HG03196 (cell line): ENCODE data around the gene ZNF346.
A peak's percentile ranks its signal among the peaks of the same experiment; 100 is the strongest.
"Not testable (repeated sequence)": the region's sequence is repeated elsewhere in the genome, so short reads cannot be mapped to it uniquely, and the experiment has no call there.

Source experiments
- ATAC-seq: cut with Tn5 transposase; IDR thresholded peaks from one replicate; pipeline ENCODE4 v1.9.1; 2021; ENCODE audit not compliant: unreplicated experiment

ZNF346 gene, protein sequence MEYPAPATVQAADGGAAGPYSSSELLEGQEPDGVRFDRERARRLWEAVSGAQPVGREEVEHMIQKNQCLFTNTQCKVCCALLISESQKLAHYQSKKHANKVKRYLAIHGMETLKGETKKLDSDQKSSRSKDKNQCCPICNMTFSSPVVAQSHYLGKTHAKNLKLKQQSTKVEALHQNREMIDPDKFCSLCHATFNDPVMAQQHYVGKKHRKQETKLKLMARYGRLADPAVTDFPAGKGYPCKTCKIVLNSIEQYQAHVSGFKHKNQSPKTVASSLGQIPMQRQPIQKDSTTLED

GRCh38 chr5:177022386-177023302 lies at the start of gene ZNF346:
Gene ZNF346 (plus strand): TSS chr5:177022696. CDS start chr5:177022739, 43 bp downstream.
- peak; percentile 85 for ATAC-seq

- ATAC-seq, result no peak
Observed at GRCh38 chr5:176979669-176980068, 42.8 kb upstream of the ZNF346 start.

DNA sequence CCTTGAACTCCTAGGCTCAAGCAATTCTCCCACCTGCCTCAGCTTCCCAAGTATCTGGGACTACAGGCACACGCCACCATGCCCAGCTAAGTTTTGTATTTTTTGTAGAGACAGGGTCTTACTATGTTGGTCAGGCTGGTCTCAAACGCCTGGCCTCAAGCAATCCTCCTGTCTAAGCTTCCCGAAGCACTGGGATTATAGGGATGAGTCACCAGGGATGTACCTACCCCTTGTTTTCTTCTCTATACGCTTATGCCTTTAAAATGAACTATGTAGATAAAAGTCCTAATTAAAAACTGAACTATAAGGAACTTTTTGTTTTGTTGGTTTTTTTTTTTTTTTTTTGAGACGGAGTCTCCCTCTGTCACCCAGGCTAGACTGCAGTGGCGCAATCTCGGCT lies 41.7 kb upstream of the ZNF346 start:
- ATAC-seq, result no peak

DNA sequence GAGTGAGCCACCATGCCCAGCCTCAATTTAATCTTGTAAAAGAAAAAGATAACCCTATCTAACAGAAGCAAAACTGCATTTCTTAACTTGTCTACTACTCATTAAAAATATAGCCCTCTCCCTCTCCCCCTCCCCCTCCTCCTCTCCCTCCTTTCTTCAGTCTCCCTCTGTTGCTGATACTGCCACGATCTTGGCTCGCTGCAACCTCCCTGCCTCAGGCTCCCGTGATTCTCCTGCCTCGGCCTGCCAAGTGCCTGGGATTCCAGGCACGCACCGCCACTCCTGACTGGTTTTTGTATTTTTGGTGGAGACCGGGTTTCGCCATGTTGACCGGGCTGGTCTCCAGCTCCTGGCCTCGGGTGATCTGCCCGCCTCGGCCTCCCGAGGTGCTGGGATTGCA lies 39.4 kb upstream of the ZNF346 start:
- ATAC-seq, result not testable (repeated sequence)

DNA sequence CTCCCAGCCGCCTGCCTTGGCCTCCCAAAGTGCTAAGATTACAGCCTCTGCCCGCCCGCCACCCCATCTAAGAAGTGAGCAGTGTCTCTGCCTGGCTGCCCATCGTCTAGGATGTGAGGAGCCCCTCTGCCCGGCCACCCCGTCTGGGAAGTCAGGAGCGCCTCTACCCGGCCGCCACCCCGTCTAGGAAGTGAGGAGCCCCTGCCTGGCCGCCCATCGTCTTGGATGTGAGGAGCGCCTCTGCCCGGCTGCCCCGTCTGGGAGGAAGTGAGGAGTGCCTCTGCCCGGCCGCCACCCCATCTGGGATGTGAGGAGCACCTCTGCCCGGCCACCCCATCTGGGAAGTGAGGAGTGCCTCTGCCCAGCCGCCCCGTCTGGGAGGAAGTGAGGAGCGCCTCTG lies 38.9 kb upstream of the ZNF346 start:
- ATAC-seq, result not testable (repeated sequence)

DNA sequence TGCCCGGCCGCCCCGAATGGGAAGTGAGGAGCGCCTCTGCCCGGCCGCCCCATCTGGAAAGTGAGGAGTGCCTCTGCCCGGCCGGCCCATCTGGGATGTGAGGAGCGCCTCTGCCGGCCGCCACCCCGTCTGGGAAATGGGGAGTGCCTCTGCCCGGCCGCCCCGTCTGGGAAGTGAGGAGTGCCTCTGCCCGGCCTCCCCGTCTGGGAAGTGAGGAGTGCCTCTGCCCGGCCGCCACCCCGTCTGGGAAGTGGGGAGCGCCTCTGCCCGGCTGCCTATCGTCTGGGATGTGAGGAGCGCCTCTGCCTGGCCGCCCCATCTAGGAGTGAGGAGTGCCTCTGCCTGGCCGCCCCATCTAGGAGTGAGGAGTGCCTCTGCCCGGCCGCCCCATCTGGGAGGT lies 38.3 kb upstream of the ZNF346 start:
- ATAC-seq, result not testable (repeated sequence)

GRCh38 chr5:176985516-176985915 lies 37.0 kb upstream of the ZNF346 start:
- peak; percentile 68 for ATAC-seq

- ATAC-seq, result no peak
Observed at GRCh38 chr5:176986280-176986679, 36.2 kb upstream of the ZNF346 start.

DNA sequence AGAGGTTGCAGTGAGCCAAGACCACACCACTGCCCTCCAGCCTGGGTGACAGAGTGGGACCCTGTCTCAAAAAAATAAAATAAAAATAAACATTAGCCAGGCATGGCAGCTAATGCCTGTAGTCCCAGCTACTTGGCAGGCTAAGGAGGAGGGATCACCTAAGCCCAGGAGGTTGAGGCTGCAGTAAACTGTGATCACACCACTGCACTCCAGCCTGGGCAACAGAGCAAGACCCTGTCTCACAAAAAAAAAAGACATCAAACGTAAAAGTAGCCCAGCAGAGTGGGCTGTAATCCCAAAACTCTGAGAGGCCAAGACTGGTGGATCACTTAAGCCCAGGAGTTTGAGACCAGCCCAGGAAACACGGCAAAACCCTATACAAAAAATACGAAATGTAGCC lies 34.9 kb upstream of the ZNF346 start:
- ATAC-seq, result no peak

DNA sequence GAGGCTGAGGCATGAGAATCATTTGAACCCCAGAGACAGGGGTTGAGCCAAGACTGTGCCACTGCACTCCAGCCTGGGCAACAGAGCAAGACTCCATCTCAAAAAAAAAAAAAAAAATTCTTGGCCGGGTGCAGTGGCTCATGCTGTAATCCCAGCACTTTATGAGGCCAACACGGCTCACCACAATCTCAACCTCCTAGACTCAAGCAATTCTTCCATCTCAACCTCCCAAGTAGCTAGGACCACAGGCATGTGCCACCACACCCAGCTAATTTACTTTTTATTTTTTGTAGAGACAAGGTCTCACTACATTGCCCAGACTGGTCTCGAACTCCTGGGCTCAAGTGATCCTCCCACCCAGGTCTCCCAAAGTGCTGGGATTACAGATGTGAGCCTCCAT lies 29.4 kb upstream of the ZNF346 start:
- ATAC-seq, result not testable (repeated sequence)

DNA sequence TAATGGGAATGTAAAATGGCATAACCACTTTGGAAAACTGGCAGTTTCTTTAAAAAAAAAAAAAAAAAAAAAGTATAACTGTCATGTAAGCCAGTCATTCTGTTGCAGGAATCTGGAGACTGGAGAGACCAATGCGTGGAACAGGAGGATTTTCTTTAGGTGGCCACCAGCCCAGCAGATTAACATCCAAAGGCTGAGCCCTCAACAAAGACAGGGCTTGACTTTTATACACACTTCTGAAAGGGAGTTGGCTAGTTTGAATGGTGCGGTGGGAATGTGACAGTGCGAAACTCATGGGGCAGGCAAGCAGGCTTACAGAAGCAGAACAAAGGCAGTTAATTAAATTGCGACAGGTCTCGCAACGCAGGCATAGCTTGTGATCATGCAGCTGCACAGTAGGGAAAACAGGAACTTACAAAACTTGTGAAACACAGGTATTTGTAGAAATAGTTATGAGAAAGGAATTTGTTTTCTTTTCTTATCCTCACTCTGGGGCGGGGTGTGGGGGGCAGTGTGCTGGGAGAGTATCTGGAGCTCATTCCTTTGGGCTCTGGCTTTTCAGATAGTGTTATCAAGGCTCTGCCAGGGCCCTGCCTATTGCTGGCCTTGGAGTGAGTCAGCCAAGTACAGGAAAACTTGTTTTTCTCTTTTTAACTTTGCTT lies 27.9 kb upstream of the ZNF346 start:
- ATAC-seq, result no peak

- ATAC-seq, result no peak
Observed at GRCh38 chr5:176995122-176995490, 27.4 kb upstream of the ZNF346 start.

GRCh38 chr5:176995896-176996767 lies 26.4 kb upstream of the ZNF346 start:
- ATAC-seq, result no peak

DNA sequence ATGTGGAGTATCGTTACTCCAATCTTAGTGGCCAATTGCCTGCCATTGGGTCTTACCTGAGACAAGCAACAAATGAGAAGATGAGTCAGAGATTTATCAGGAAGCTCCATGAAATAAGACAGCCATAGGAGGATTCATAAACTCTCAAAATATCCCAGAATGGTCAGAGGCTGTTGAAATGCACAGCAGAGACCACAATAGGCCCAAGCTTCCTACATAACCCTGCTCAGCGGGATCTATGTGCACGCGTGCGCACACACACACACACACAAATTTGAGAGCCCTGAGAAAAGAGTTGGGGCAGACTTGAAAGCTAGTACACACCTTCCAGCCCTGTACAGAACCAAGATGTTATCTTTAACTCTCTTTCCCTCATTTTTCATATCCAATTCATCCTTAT lies 25.7 kb upstream of the ZNF346 start:
- no peak for ATAC-seq

DNA sequence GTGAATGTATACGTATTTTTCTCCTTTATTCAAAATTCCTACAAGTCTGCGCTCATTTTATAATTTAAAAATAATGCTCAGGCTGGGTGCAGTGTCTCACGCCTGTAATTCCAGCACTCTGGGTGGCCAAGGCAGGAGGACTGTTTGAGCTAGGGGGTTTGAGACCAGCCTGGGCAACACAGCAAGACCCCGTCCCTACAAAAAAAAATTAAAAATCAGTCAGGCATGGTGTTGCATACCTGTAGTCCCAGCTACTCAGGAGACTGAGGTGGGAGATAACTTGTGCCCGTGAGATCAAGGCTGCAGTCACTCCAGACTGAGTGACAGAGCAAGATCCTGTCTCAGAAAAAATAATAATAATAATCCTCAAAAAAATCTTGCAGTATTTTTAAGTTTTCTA lies 23.7 kb upstream of the ZNF346 start:
- no peak for ATAC-seq

DNA sequence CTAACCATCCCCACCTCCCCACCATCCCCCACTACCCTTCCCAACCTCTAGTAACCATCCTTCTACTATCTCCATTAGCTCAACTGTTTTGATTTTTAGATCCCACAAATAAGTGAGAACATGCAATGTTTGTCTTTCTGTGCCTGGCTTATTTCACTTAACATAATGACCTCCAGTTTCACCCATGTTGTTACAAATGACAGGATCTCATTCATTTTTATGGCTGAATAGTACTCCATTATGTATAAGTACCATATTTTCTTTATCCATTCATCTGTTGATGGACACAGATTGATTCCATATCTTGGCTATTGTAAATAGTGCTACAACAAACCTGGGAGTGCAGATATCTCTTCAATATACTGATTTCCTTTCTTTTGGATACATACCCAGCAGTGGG lies 23.0 kb upstream of the ZNF346 start:
- not testable (repeated sequence) for ATAC-seq

DNA sequence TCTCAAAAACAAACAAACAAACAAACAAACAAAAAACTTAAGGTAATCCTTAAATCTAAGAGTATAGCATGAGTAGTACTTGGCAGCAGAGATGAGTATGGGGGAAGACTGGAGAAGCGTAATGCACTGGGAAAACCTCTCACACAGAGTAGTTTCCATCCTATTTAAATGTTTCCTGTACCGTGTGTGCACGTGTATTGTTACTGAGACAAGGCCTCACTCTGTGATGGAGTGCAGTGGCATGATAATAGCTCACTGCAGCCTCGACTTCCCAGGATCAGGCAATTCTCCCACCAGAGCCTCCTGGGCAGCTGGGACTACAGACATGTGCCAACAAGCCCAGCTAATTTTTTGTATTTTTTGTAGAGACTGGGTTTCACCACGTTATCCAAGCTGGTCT lies 18.8 kb upstream of the ZNF346 start:
- no peak for ATAC-seq

DNA sequence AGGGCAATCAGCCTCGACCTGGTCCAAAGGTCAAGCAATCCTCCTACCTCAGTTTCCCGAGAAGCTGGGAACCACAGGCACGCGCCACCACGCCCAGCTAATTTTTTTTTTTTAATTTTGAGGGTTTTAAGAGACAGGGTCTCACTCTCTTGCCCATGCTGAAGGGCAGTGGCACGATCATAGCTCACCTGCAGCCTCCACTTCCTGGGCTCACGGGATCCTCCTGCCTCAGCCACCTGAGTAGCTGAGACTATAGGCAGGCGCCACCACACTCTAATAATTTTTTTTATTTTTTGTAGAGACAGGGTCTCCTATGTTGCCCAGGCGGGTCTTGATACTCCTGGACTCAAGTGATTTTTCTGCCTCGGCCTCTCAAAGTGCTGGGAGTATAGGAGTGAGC lies 17.5 kb upstream of the ZNF346 start:
- no peak for ATAC-seq

- peak; percentile 52 for ATAC-seq
Observed at GRCh38 chr5:177005619-177006264, 16.8 kb upstream of the ZNF346 start.

DNA sequence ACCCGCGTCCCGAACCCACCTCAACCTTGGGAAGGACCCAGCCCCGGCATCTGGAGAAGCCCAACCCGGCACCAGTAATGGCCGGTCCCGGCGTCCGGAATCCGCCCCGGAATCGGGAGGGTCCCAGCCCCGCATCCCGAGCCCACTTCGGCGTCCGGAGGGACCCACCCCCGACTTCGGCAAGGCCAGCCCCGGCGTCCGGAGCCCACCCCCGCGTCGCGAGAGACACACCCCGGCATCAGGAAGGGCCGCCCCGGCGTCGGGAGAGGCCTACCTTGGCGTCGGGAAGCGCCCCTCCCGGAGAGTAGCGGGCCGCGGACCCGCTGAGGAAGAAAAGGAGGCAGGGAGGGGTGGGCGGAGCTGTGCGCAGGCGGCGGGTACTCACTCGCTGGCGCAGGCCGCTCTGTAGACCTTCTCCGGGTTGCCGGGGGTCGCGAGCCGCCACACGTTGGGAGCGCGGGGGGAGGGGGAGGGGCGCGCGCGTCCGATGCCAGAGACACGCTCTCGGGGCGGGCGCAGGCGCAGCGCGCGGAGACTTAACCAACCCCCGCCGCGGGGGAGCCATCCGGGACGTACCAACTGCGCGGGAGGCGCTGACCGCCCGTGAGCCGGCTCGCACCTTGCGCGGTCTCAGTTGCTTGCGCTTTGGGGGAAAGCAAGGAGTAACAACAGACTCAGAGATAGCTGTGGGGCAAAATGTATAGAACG lies 16.1 kb upstream of the ZNF346 start, which contains the start of gene UIMC1:
Gene UIMC1 (minus strand): TSS at position 515 of the 708 bp plus-strand sequence. CDS start 24,164 bp downstream, outside the sequence.
- peak; percentile 80 for ATAC-seq
